ENCODE measurements around the gene PLEKHJ1. TPM values are rescaled to one million over a fixed set of nuclear protein-coding genes. Genes with fewer than 3 reads are reported as not detected.

The PLEKHJ1 gene
- polyA plus RNA-seq, 1 donor, result 115 TPM

GRCh38 chr19:2242092-2242537, 6.0 kb upstream of the PLEKHJ1 start:
- no peaks in the 10 kb centered on the region for H3K27me3 ChIP-seq (ENCODE audit: control insufficient read depth, insufficient read depth, low read length)
- WGBS (ENCODE audit: insufficient coverage, low lambda C conversion rate), result no CpG with 5 or more reads among the region's 12 CpGs
- peaks cover 40% of the 10 kb centered on the region for H3K36me3 ChIP-seq (ENCODE audit: control insufficient read depth, insufficient read depth, low read length)
- no peak overlapping the region for H3K4me3 ChIP-seq (ENCODE audit: low read length)
- H3K4me1 ChIP-seq (ENCODE audit: control insufficient read depth, insufficient read depth, low read length), result peaks cover 68% of the 10 kb centered on the region
- H3K9me3 ChIP-seq (ENCODE audit: control insufficient read depth, low read depth, low read length), result peaks cover 2% of the 10 kb centered on the region
- H3K27ac ChIP-seq (ENCODE audit: low read length), result peak overlapping the region; percentile 73
- peak; percentile 92 to 97 for DNase-seq

GRCh38 chr19:2240881-2241760, 5.0 kb upstream of the PLEKHJ1 start:
- H3K9me3 ChIP-seq (ENCODE audit: control insufficient read depth, low read depth, low read length), result peaks cover 2% of the 10 kb centered on the region
- peak; percentile 64 to 81 for DNase-seq
- peaks cover 68% of the 10 kb centered on the region for H3K4me1 ChIP-seq (ENCODE audit: control insufficient read depth, insufficient read depth, low read length)
- peak overlapping the region; percentile 73 for H3K27ac ChIP-seq (ENCODE audit: low read length)
- peaks cover 30% of the 10 kb centered on the region for H3K36me3 ChIP-seq (ENCODE audit: control insufficient read depth, insufficient read depth, low read length)
- no peaks in the 10 kb centered on the region for H3K27me3 ChIP-seq (ENCODE audit: control insufficient read depth, insufficient read depth, low read length)
- no peak overlapping the region for H3K4me3 ChIP-seq (ENCODE audit: low read length)
- no CpG with 5 or more reads among the region's 41 CpGs for WGBS (ENCODE audit: insufficient coverage, low lambda C conversion rate)

GRCh38 chr19:2239771-2240770, 3.9 kb upstream of the PLEKHJ1 start:
- no CpG with 5 or more reads among the region's 34 CpGs for WGBS (ENCODE audit: insufficient coverage, low lambda C conversion rate)
- peak overlapping the region; percentile 3 for H3K4me3 ChIP-seq (ENCODE audit: low read length)
- peak overlapping the region; percentile 73 for H3K27ac ChIP-seq (ENCODE audit: low read length)
- H3K4me1 ChIP-seq (ENCODE audit: control insufficient read depth, insufficient read depth, low read length), result peaks cover 68% of the 10 kb centered on the region
- H3K36me3 ChIP-seq (ENCODE audit: control insufficient read depth, insufficient read depth, low read length), result peaks cover 20% of the 10 kb centered on the region
- H3K27me3 ChIP-seq (ENCODE audit: control insufficient read depth, insufficient read depth, low read length), result no peaks in the 10 kb centered on the region
- H3K9me3 ChIP-seq (ENCODE audit: control insufficient read depth, low read depth, low read length), result peaks cover 2% of the 10 kb centered on the region
- no peak for DNase-seq

GRCh38 chr19:2239173-2239572, 3.0 kb upstream of the PLEKHJ1 start:
- WGBS (ENCODE audit: insufficient coverage, low lambda C conversion rate), result 0% methylated on average over 1 of the region's 10 CpGs
- H3K4me1 ChIP-seq (ENCODE audit: control insufficient read depth, insufficient read depth, low read length), result peaks cover 68% of the 10 kb centered on the region
- peaks cover 15% of the 10 kb centered on the region for H3K36me3 ChIP-seq (ENCODE audit: control insufficient read depth, insufficient read depth, low read length)
- H3K9me3 ChIP-seq (ENCODE audit: control insufficient read depth, low read depth, low read length), result peaks cover 2% of the 10 kb centered on the region
- H3K27ac ChIP-seq (ENCODE audit: low read length), result peak overlapping the region; percentile 73
- no peak overlapping the region for H3K4me3 ChIP-seq (ENCODE audit: low read length)
- no peak for DNase-seq
- H3K27me3 ChIP-seq (ENCODE audit: control insufficient read depth, insufficient read depth, low read length), result no peaks in the 10 kb centered on the region

GRCh38 chr19:2237869-2238153, 1.7 kb upstream of the PLEKHJ1 start:
- no CpG with 5 or more reads among the region's 6 CpGs for WGBS (ENCODE audit: insufficient coverage, low lambda C conversion rate)
- Histone ChIP-seq H3K4me3 (ENCODE audit: low read length) (peak overlapping the region; percentile 65), H3K27ac (ENCODE audit: low read length) (no peak overlapping the region), H3K36me3 (ENCODE audit: control insufficient read depth, insufficient read depth, low read length) (peaks cover 17% of the 10 kb centered on the region), H3K27me3 (ENCODE audit: control insufficient read depth, insufficient read depth, low read length) (no peaks in the 10 kb centered on the region), H3K9me3 (ENCODE audit: control insufficient read depth, low read depth, low read length) (peaks cover 2% of the 10 kb centered on the region), H3K4me1 (ENCODE audit: control insufficient read depth, insufficient read depth, low read length) (peaks cover 66% of the 10 kb centered on the region)
- DNase-seq, result no peak

- H3K36me3 ChIP-seq (ENCODE audit: control insufficient read depth, insufficient read depth, low read length), result peaks cover 23% of the 10 kb centered on the region
- peaks cover 63% of the 10 kb centered on the region for H3K4me1 ChIP-seq (ENCODE audit: control insufficient read depth, insufficient read depth, low read length)
- H3K4me3 ChIP-seq (ENCODE audit: low read length), result peak overlapping the region; percentile 65
- peak overlapping the region; percentile 100 for H3K27ac ChIP-seq (ENCODE audit: low read length)
- H3K27me3 ChIP-seq (ENCODE audit: control insufficient read depth, insufficient read depth, low read length), result no peaks in the 10 kb centered on the region
- peaks cover 2% of the 10 kb centered on the region for H3K9me3 ChIP-seq (ENCODE audit: control insufficient read depth, low read depth, low read length)
- WGBS (ENCODE audit: insufficient coverage, low lambda C conversion rate), result no CpG with 5 or more reads among the region's 43 CpGs
- no peak for DNase-seq
These were observed 1.1 kb upstream of the PLEKHJ1 start for GRCh38 chr19:2237051-2237868.

- WGBS (ENCODE audit: insufficient coverage, low lambda C conversion rate), result no CpG with 5 or more reads among the region's 28 CpGs
- Histone ChIP-seq H3K27ac (ENCODE audit: low read length) (peak overlapping the region; percentile 100), H3K4me1 (ENCODE audit: control insufficient read depth, insufficient read depth, low read length) (peaks cover 51% of the 10 kb centered on the region), H3K4me3 (ENCODE audit: low read length) (peak overlapping the region; percentile 65), H3K27me3 (ENCODE audit: control insufficient read depth, insufficient read depth, low read length) (no peaks in the 10 kb centered on the region), H3K9me3 (ENCODE audit: control insufficient read depth, low read depth, low read length) (peaks cover 2% of the 10 kb centered on the region), H3K36me3 (ENCODE audit: control insufficient read depth, insufficient read depth, low read length) (peaks cover 33% of the 10 kb centered on the region)
- DNase-seq, result no peak
These were observed 140 bp downstream of the PLEKHJ1 start for GRCh38 chr19:2236064-2236313.

GRCh38 chr19:2235381-2236063, 607 bp downstream of the PLEKHJ1 start:
- Histone ChIP-seq H3K36me3 (ENCODE audit: control insufficient read depth, insufficient read depth, low read length) (peaks cover 37% of the 10 kb centered on the region), H3K4me3 (ENCODE audit: low read length) (peak overlapping the region; percentile 65), H3K27ac (ENCODE audit: low read length) (peak overlapping the region; percentile 100), H3K4me1 (ENCODE audit: control insufficient read depth, insufficient read depth, low read length) (peaks cover 47% of the 10 kb centered on the region), H3K27me3 (ENCODE audit: control insufficient read depth, insufficient read depth, low read length) (no peaks in the 10 kb centered on the region), H3K9me3 (ENCODE audit: control insufficient read depth, low read depth, low read length) (peaks cover 2% of the 10 kb centered on the region)
- DNase-seq, result peak; percentile 88 to 96
- WGBS (ENCODE audit: insufficient coverage, low lambda C conversion rate), result no CpG with 5 or more reads among the region's 48 CpGs

- peaks cover 43% of the 10 kb centered on the region for H3K36me3 ChIP-seq (ENCODE audit: control insufficient read depth, insufficient read depth, low read length)
- DNase-seq, result no peak
- H3K27ac ChIP-seq (ENCODE audit: low read length), result peak overlapping the region; percentile 100
- peaks cover 41% of the 10 kb centered on the region for H3K4me1 ChIP-seq (ENCODE audit: control insufficient read depth, insufficient read depth, low read length)
- WGBS (ENCODE audit: insufficient coverage, low lambda C conversion rate), result no CpG with 5 or more reads among the region's 6 CpGs
- peaks cover under 1% of the 10 kb centered on the region for H3K9me3 ChIP-seq (ENCODE audit: control insufficient read depth, low read depth, low read length)
- peak overlapping the region; percentile 65 for H3K4me3 ChIP-seq (ENCODE audit: low read length)
- no peaks in the 10 kb centered on the region for H3K27me3 ChIP-seq (ENCODE audit: control insufficient read depth, insufficient read depth, low read length)
These were observed 1.1 kb downstream of the PLEKHJ1 start for GRCh38 chr19:2234996-2235380.

Measured in large intestine (tissue), 3 donors.